ENCODE measurements around the gene COQ7.

DNA sequence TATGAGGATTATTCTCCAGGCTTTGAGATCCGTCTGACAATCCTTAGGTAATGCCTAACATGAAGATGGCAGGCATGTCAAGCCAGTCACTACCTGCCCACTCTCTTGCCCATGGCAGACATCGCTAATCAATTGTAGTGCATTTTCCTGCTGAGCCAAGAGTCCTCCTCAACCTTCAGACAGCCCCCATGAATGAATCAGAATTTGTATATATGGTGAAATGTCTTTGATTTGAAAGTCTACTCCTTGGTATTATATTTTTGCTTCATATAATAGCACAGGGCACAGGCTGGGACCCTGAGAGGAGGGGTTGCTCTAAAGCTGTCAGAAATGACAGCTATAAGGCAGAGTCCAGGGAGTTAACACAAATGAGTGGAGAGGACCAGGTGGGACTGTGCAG is 27.0 kb upstream of the COQ7 start:
- no peak for TF ChIP-seq CTCF (conservative IDR thresholded peaks at IDR 0.05)
- no peak for TF ChIP-seq ZFX (IDR thresholded peaks at IDR 0.05)
